B cell (primary cell): ENCODE results near the gene UQCR10.

Experiments used
- CTCF ChIP-seq: fragments of 200-600 bp; IDR thresholded peaks from one replicate; pipeline ENCODE4 v1.8.0; 2022; ENCODE audit warnings: antibody characterized with exemption, mild to moderate bottlenecking
- EZH2 ChIP-seq: IDR thresholded peaks from 2 replicates; pipeline ENCODE4 v1.6.1; 2012; ENCODE audit warnings: borderline replicate concordance, low read depth, mild to moderate bottlenecking, moderate library complexity, low read length; ENCODE audit not compliant: insufficient read depth, poor library complexity, severe bottlenecking

DNA sequence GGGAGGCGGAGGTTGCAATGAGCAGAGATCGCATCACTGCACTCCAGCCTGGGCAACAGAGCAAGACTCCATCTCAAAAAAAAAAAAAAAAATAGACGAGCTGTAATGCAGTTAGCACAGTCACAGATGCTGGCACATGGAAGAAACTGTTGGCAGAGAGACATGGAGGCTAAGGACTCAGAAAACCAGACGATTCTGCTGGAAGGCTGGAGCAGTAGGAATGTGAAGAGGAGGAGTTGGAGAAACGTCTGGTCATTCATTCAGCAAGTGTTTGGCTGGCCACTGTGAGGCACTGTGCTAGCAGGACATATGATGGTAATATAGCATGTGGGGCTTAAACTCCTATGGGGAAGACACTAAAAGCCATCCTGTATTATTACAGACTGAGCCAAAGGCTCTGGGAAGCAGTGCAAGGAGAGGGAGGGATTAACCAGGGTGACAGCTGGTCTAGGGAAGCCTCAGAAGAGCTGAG, 5.0 kb downstream of the UQCR10 start:
- TF ChIP-seq CTCF (no peak), EZH2 (no peak)
